Activated CD4-positive, CD25-positive, alpha-beta regulatory T cell (primary cell): ENCODE results near the gene HS1BP3.

Experiments
- DNase-seq, 4 experiments: peaks; one replicate each; lab custom pipeline; 2025; lab: John Stamatoyannopoulos, UW

The HS1BP3 gene

GRCh38 chr2:20599001-20599600, 51.8 kb downstream of the HS1BP3 start:
- no peak for DNase-seq

DNA sequence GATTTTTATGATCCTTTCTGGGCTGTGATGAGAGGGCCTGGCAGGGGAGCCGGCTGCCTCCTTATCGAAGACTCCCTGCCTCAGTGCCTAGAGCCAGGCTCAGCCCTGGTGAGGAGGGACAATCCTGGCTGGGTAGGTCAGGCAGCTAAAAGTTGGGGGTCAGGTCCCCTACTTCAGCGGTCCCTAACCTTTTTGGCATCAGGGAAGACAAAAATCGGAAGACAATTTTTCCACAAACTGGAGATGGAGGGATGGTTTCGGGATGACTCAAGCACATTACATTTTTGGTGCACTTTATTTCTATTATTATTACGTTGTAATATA, 53.1 kb downstream of the HS1BP3 start:
- no peak for DNase-seq

- DNase-seq = no peak
Observed at GRCh38 chr2:20596973-20597859, 53.7 kb downstream of the HS1BP3 start.

DNA sequence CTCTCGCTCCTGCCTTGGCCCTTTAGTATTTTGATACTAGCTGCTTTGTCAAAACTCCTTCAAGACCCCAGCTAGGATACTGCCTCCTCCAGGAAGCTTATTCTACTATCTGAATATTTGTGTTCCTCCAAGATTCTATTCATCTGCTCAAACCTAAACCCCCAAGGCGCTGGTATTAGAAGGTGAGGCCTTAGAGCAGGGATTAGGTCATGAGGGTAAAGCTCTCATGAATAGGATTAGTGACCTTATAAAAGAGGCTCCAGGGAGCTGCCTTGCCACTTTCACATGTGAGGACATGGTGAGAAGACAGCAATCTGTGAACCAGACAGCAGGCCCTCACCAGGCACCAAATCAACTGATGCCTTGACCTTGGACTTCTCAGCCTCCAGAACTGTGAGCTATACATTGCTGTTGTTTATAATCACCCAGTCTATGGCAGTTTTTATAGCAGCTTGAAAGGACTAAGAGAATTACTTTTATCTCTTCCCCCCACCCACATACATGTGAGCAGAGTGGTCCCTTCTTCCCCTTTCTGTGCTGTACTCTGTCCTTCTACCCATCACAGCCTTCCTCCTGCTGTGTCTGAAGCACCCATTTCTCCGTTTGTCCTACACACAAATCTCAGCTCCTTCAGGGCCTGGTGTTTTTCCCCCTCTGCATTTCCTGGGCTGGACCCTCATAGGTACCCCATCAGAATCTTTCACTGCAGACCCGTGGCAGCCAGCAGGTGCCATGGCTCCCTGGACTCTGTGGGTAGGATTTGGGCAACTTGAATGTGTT, 54.5 kb downstream of the HS1BP3 start:
- no peak for DNase-seq

DNA sequence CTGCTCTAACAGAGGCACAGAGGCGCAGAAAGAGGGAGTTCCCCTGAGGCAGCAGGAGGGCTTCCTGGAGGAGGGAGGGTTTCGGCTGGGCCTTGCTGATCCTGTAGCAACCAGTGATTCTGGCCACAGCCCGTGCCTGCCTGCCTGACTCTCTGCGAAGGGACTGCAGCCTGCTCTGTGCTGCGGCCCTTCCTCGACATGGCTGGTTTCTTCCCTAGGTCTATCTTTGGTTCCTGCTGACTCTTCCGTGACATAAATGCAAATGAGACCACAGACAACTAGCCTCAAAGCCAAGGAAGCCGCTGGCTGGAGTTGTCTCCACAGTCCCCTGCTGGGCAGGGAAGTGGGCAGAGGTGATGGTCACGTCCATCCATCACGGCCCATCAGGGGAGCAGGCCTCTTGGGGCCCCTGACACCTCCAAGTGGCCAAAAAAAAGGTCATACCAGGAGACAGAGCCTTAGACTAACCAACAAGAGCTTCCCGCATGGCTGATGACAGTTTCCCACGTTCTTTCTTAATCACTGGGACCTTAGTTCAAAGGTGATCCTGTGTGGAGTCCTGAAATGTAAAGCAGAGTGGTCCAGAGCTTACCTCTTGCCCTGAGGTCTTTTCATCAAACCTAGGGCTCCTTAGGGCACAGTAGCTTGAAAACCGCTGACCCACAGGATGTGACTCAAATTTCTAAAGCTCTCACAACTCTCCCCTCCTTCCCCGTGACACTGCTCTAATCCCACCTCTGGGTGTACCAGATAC, 55.3 kb downstream of the HS1BP3 start:
- no peak for DNase-seq

DNA sequence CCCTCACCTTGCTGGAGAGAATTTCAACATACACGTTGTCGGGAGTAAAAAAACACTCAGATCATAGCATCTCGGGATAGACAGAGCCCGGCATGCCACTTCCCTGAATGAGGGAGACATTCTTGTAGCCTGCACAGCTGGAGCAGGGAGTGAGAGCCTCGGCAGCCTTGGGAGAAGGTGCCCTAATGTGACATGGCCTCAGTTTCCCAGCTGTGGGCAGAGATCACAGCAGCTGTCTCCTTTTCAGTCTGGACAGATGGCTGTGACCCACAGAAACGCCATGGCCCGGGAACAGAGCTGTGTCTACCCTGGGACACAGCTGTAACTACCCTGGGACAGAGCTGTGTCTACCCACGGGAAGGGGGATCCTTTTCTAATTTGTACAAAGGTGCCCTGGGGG, 55.9 kb downstream of the HS1BP3 start:
- no peak for DNase-seq

- DNase-seq = no peak
Observed at GRCh38 chr2:20594048-20594750, 56.7 kb downstream of the HS1BP3 start.

- DNase-seq = no peak
Observed at GRCh38 chr2:20593072-20594034, 57.5 kb downstream of the HS1BP3 start.

DNA sequence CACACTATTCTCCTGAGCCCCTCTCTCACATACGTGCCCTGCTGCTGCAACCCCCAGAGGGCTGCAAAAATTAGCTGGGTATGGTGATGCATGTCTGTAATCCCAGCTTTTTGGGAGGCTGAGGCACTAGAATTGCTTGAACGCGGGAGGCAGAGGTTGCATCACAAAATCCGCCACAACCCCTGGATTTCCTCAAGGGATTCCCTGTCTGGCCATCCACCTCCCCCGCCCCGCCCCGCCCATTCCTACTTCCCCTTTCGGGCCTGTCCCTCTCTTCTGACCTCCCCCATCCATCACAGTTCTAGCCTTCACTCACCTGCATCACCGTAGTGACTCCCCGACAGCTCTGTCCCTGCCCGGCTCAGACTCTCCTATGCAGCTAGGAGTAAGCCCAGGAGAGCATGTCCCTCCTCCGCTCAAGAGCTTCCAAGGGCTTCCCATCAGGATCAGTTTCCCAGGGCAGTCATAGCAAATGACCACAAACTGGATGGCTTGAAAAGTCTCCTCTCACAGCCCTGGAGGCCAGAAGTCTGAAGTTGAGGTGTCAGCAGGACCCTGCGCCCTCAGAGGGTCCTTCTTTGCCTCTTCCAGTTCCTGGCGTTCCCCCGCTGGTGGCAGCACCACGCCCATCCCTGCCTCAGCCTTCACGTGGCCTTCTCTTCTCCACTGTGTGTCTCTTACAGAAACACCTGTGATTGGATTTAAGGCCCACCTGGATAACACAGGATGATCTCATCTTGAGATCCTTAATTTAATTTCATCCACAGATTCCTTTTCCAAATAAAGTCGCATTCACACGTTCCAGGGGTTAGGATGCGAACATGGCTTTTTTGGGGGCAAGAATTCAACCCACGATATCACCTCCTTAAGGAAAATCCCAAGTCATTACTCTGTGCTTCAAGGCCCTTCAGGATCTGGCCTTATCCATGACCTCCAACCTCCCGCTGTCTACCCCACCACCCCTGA, 58.5 kb downstream of the HS1BP3 start:
- no peak for DNase-seq

DNA sequence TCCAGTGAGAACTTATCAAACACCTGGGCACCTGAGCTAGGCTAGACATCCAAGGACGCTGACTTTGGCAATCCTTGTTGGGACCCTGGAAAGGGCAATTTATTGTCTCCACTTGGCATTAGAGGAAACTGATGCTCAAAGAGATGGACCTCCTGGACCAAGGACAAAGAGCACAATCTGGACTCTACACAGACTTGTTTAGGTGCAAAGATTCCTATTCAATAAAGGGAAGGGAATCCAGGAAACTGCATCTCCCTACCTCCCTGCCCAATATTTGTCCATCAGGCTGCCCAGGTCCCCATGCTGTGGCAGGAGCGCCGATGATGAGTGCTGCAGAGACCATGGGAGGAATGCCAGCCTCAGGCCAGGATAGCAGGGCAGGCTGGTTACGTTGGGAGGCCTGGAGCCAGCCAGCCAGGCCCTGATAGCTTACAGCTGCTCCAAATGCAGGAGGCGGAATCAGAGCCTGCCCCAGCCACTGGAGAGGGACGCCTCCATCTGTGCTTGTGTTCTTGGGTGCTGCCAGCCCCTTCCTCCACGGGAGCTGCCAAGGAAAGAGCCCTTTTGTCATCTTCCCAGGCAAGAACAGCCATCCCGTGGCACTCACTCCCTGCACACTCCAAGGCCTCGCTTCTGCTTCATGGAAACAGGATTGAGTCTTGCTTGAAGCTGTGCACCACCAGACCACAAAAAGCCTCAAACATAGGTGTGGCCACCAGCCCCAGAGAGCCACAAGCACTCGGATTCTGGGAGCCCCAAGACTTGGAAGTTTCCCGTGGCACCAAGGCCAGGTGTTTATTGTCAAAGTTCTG, 60.0 kb downstream of the HS1BP3 start:
- DNase-seq = no peak

- DNase-seq = no peak
Observed at GRCh38 chr2:20589975-20590703, 60.8 kb downstream of the HS1BP3 start.

- DNase-seq = no peak
Observed at GRCh38 chr2:20588918-20589871, 61.7 kb downstream of the HS1BP3 start.

DNA sequence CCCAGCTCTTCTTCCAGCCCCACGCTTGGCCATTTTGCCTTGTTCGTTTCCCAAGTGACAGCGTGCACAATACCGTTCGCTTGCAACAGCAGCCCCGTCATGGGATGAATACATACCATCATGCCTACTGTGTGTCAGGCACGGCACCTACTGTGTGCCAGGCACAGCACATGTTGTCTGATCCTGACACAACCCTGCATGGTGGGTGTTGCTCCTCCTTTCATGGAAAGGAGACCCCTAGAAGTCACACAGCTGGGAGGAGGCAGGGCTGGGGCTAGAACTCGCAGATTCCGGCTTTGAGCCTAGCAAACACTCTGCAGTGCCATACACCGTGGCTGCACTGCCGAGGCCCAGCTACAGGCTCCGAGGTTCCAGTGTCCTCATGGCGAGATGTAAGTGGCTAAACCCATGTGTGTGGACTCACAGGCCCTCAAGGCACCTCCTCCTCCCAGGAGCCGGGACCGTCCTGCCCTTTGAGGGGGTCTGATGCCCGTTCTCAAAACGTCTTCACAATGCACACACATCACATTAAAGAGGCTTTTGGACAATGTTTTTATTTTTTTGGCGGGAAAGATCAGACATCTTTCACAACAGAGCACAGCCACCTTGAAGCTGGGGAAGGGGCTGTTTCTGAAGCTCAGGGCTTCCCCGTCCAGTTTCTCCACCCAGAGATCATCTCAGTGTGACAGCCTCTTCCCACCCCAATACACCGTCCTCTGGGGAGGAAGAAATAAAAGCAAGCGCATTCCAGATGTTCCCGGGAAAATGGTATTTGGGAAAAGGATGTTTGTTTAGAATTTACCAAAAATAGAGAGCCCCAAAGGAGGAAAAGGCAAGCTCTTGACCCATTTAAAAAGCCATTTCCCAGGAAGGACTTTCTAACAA, 64.9 kb downstream of the HS1BP3 start:
- no peak for DNase-seq

- DNase-seq = no peak
Observed at GRCh38 chr2:20585359-20585709, 65.6 kb downstream of the HS1BP3 start.
